BJ (cell line): ENCODE data around the gene PDZRN3. TPM values are rescaled to one million over a fixed set of nuclear protein-coding genes. Genes with fewer than 3 reads are reported as not detected.

Experiments
- CTCF ChIA-PET: fragments of 350-600 bp; formaldehyde crosslinking; extraction: SDS; loops from one replicate; lab custom pipeline; 2021; ENCODE audit warnings: antibody characterized with exemption, inconsistent platforms; lab: Yijun Ruan, JAX
- POLR2A ChIA-PET: fragments of 300-600 bp; sonication (Branson Sonifier 250); formaldehyde crosslinking; extraction: SDS; loops from one replicate; lab custom pipeline; 2021; ENCODE audit warnings: antibody characterized with exemption; lab: Charles Lee
- DNase-seq: peaks from one replicate; pipeline ENCODE4 v3.0.0-alpha.2; 2011; ENCODE audit warnings: low read depth
- H3K27me3 ChIP-seq: 2 replicates; pipeline ENCODE4 v1.6.0; 2011; ENCODE audit warnings: low read length; ENCODE audit not compliant: control insufficient read depth, insufficient read depth
- H3K36me3 ChIP-seq: 2 replicates; pipeline ENCODE4 v1.5.1; 2011; ENCODE audit warnings: low read length; ENCODE audit not compliant: control insufficient read depth, insufficient read depth
- H3K4me3 ChIP-seq: 2 replicates; pipeline ENCODE4 v1.5.1; 2011; ENCODE audit warnings: low read depth, mild to moderate bottlenecking, control low read depth, low read length
- polyA plus RNA-seq: library from polyadenylated mRNA; depleted of rRNA; stranded (reverse); fragments of >200 nt; gene quantifications from 2 replicates; pipeline ENCODE4 v1.2.3, GENCODE V29; 2011
- TF ChIP-seq, protein P1 (sequence below): IDR thresholded peaks from 2 replicates; pipeline ENCODE4 v1.5.1; 2011; ENCODE audit warnings: low read depth, mild to moderate bottlenecking, control low read depth, inconsistent platforms, low read length, moderate library complexity; ENCODE audit not compliant: insufficient read depth

Gene PDZRN3
- polyA plus RNA-seq, 1 experiment = 4.9 TPM

DNA sequence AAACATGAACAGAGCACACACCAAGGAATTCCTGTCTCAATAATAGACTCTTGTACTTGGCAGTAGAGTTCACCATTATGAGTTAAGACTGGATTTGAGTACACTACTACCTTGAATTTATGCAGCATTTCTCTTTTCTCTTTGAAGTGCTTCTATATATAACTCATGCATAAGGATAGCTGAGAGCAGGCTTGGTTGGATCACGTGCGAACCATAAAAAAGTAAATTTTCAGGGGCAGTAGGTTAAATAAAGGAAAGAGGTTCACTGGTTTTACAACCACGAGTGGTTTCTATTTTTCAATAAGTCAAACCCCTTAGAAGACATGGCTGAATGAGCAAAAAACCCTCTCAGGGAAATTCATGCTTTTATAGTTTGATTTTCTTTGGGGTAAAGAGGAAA is 28.6 kb upstream of the PDZRN3 start:
- no peaks in the 10 kb centered on the region for H3K36me3 ChIP-seq
- TF ChIP-seq, protein P1, sequence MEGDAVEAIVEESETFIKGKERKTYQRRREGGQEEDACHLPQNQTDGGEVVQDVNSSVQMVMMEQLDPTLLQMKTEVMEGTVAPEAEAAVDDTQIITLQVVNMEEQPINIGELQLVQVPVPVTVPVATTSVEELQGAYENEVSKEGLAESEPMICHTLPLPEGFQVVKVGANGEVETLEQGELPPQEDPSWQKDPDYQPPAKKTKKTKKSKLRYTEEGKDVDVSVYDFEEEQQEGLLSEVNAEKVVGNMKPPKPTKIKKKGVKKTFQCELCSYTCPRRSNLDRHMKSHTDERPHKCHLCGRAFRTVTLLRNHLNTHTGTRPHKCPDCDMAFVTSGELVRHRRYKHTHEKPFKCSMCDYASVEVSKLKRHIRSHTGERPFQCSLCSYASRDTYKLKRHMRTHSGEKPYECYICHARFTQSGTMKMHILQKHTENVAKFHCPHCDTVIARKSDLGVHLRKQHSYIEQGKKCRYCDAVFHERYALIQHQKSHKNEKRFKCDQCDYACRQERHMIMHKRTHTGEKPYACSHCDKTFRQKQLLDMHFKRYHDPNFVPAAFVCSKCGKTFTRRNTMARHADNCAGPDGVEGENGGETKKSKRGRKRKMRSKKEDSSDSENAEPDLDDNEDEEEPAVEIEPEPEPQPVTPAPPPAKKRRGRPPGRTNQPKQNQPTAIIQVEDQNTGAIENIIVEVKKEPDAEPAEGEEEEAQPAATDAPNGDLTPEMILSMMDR = no peak
- ChIA-PET CTCF (interaction anchor here (0.6 kb wide), 1 partner anchor 116 kb away, joined by 3 read pairs; no protein-coding TSS in a partner anchor), POLR2A (no interaction called here)
- no peak overlapping the region for H3K4me3 ChIP-seq
- no peaks in the 10 kb centered on the region for H3K27me3 ChIP-seq
- DNase-seq = no peak

DNA sequence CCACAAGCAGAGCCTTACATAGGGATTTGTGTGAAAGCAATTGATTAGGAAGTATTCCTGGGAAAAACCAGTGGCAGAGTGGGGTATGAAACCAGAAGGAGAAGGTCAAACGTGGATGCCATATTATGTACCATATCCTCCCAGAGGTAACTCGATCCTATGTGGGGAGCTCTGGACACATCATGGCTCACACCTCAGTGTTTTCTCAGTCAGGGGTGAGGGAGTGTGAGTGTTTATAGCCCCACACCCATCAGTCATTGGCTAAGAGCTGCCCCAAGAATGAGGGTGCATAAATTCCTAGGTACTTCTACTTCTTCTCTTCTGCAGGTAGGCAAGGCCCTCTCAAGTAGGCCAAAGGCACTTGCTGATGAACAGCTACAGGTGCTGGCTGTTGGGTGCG is 28.2 kb upstream of the PDZRN3 start:
- Histone ChIP-seq H3K36me3 (no peaks in the 10 kb centered on the region), H3K27me3 (no peaks in the 10 kb centered on the region), H3K4me3 (no peak overlapping the region)
- DNase-seq = no peak
- TF ChIP-seq, protein P1 = no peak
- ChIA-PET POLR2A (interaction anchor here (0.6 kb wide), 1 partner anchor 90 kb away, joined by 3 read pairs; no protein-coding TSS in a partner anchor), CTCF (interaction anchor here (0.6 kb wide), 1 partner anchor 116 kb away, joined by 3 read pairs; no protein-coding TSS in a partner anchor)

DNA sequence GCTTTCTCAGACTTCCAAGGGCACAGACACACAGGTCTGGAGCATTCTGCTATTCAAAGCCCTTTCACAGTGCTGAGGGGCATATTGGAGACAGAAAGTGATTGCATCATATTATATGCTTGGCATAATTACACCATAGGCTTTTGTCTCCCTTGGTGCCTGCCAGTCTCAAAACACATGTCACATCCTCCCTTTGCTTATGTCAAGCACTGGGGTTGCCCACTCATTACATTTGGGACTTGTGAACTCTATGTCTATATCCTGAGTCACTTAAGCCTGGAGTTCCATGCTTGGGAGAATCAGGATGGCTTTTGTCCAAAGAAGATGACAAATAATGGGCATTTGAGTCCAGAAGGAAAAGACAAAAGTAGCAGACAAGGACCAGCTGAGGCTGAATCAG is 12.3 kb upstream of the PDZRN3 start:
- ChIA-PET POLR2A (no interaction called here), CTCF (interaction anchor here (1.0 to 1.6 kb wide), 5 partner anchors 9 to 129 kb away, joined by 3 to 5 read pairs (median 3); no protein-coding TSS in a partner anchor)
- TF ChIP-seq, protein P1 = no peak
- Histone ChIP-seq H3K36me3 (no peaks in the 10 kb centered on the region), H3K27me3 (no peaks in the 10 kb centered on the region), H3K4me3 (no peak overlapping the region)
- DNase-seq = no peak

DNA sequence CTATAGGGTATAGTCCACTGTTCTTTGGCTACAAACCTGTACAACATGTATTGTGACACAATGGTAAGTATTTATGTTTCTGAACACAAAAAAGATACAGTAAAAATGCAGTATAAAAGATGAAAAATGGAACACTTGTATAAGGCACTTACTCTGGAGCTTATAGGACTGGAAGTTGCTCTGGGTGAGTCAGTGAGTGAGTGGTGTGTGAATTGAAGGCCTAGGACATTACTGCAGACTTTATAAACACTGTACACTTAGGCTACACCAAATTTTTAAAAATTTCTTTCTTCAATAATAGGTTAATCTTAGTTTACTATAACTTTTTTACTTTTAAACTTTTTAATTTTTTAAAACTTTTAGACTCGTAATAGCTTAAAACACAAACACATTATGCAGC is 10.5 kb upstream of the PDZRN3 start:
- no peak for DNase-seq
- ChIA-PET POLR2A (no interaction called here), CTCF (interaction anchor here (0.6 to 2.2 kb wide), 2 partner anchors 9 to 63 kb away, joined by 4 to 7 read pairs; no protein-coding TSS in a partner anchor)
- H3K36me3 ChIP-seq = no peaks in the 10 kb centered on the region
- H3K27me3 ChIP-seq = no peaks in the 10 kb centered on the region
- H3K4me3 ChIP-seq = no peak overlapping the region
- TF ChIP-seq, protein P1 = no peak

DNA sequence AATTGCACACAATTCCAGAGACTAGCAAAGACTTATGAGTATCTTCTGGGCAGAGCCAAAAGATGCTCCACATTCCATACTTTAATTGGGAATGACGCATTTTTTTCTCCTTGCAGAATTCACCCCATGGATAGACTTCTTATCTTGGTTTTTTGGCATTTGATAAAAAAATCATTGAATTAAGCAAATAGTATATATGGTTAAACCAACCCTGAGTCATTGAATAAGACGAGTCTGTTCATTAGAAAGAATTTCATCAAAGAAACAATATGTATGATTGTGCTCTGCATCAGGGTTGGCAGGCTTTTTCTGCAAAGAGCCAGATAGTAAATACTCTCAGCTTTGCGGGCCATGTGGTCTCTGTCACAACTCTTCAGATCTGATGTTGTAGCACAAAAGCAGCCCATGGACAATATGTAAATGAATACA is 9.2 kb upstream of the PDZRN3 start:
- no peak for DNase-seq
- H3K27me3 ChIP-seq = no peaks in the 10 kb centered on the region
- TF ChIP-seq, protein P1 = no peak
- CTCF ChIA-PET = interaction anchor here (1.3 kb wide), 1 partner anchor 214 kb away, joined by 4 read pairs; no protein-coding TSS in a partner anchor
- H3K4me3 ChIP-seq = no peak overlapping the region
- POLR2A ChIA-PET = no interaction called here
- H3K36me3 ChIP-seq = no peaks in the 10 kb centered on the region
